CD1c-positive myeloid dendritic cell (primary cell): ENCODE measurements around the gene OR52E2.
"Not testable (repeated sequence)": the region's sequence is repeated elsewhere in the genome, so short reads cannot be mapped to it uniquely, and the experiment has no call there.

Experiments used
- DNase-seq: peaks from one replicate; pipeline ENCODE4 v3.0.0-alpha.2; 2016; ENCODE audit errors: extremely low spot score

The OR52E2 gene

DNA sequence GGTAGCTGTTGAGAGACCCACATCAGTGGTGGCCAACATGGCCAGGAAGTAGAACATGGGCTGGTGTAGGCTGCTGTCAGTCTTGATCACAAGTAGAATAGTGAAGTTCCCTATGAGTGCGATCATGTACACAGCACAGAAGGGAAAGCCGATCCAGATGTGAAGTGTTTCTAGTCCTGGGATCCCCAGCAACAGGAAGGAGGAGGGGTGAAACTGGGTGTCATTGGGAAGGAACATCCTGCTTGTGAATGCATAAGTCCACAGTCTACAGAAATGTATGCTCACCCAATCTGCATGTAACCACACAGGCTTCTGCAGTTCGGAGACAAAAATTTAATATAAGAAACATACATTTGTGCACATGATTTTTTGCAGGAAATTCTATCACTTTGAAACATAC is at the start of gene OR52E2:
OR52E2 (minus strand) TSS at position 237 of the 400 bp plus-strand sequence; CDS start at position 237, 0 bp downstream.
- DNase-seq, result no peak

DNA sequence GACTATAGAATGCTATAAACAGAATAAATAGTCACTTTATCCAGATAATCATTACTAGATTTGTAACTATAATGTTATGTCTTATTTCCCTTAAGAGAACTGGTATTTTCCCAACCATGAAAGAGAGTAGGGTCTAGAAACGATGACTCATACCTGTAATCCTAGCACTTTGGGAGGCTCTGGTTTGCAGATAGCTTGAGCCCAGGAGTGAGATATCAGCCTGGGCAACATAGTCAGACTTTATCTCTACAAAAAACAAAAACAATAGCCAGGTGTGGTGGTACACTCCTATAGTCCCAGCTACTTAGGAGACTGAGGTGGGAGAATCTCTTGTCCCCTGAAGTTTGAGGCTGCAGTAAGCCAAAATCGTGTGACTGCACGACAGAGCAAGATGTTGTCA is 47.9 kb upstream of the OR52E2 start:
- DNase-seq, result no peak

DNA sequence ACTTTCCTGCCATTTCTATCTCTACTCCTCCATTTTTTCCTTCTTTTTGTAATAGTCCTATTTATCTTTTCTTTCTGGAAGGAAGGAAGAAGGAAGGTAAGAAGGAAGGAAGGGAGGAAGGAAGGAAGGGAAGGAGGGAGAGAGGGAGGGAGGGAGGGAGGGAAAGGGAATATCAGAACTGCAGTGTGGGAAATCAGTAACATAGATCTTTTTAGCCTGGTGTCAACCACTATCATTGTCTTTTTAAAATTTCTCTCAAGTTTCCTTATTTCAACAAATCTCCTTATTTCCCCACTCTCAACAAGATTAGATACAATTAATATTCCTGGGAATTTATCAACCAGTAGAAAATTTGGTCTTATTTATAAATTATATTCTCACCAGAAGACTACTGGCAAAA is 43.6 kb upstream of the OR52E2 start:
- no peak for DNase-seq

DNA sequence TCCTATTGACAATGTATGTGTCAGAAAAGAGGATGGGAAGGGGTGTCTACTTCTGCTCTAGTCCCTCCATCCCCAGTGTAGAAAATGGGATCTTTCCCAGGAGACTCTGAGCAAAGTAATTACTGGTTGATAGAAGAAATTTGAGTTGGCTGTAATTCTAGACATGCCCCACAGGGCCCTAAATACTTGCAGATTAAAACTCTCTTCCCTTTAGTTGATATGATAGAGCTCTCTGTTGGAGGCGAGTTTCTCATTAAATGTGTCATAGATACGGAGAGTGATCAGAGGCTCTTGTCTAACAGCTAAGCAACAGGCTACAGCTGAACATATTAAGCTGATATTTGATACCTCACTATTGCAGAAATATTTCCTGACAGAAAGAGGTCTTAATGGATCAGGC is 42.8 kb upstream of the OR52E2 start:
- no peak for DNase-seq

DNA sequence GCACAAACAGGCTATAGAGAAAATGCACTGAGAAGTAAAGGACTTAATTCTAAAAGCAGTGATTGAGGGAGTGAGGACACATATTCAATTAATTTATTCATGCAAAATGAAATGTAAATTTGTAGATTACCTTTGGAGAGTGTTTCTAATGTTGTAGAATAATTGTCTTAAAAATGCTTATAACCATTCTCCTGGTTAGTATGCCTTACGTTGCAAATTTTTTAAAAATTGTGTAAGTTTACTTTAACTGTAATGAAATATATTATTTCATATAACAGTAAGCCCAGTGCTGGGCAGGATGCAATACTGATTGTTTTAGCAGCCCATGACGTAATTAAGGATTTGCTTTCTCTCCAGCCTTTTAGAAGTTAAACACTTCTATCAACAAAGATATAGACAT is 36.6 kb upstream of the OR52E2 start:
- DNase-seq, result no peak

DNA sequence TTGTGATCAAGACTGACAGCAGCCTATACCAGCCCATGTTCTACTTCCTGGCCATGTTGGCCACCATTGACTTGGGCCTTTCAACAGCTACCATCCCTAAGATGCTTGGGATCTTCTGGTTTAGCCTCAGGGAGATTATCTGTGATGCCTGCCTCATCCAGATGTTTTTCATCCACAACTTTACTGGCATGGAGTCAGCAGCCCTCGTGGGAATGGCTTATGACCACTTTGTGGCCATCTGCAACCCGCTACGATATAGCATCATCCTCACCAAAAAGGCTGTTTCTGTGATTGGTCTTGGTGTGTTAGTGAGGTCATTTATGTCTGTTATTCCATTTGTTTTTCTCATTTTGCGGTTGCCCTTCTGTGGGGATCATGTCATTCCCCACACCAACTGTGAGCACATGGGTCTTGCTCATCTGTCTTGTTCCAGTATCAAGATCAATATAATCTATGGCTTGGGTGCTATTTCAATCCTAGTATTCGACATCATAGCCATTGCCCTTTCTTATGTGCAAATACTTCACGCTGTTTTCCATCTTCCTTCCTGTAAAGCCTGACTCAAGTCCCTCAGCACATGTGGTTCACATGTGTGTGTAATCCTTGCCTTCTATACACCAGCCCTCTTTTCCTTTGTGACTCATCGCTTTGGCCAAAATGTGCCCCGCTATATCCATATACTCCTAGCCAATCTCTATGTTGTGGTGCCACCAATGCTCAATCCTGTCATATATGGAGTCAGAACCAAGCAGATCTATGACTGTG is 33.6 kb upstream of the OR52E2 start:
- no peak for DNase-seq

DNA sequence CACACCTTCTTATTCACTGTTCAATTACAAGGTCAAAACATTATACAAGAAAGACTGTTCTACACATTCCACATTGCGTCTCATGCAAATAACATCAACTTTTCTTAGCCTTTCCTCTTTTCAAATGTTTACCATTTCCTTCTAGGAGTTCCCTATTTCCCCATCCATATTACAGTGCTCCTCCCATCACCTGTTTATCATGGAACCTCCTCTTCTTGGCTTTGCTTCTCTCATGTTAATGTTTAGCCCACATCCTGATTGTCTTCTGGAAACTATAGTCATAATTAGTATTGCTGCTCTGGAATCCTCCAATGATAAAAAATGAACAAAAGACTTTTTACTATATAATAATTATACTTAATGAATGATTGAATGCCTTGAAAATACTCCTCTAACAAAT is 31.2 kb upstream of the OR52E2 start:
- no peak for DNase-seq

DNA sequence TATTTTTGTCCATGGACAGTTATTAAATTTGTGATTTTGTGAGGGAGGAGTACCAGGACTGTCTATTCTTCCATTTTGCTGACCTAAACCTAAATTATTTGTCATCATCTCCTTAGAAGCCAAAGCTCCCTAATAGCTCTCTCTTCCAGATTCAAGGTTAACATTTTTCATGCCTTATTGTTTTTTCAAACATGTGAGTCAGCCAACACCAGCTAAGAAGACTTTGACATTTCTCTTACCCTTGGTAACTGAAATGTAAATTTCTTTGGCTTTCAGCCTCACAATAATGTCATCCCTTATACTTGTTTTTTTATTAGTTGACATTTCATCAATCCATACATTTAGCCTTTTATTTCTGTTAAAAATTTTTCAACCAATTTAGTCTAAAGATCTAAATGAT is 29.1 kb upstream of the OR52E2 start:
- no peak for DNase-seq

DNA sequence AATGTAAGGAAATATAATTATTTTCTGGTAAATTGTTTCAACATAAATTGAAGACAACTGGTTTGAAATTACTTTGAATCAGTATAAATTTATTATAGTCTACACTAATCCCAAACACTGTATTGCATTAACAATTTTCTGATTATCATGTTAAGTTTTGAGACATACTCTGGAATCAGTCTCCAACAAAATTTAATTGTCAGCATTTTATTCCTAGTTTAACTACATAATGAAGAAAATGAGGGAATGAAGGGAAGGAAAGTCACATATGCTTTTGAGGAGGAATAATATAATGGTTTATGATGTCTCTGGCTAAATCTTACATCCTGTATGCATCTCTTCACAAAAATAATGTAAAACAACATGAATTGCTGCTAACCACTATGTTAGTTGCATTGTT is 24.2 kb upstream of the OR52E2 start:
- DNase-seq, result no peak

DNA sequence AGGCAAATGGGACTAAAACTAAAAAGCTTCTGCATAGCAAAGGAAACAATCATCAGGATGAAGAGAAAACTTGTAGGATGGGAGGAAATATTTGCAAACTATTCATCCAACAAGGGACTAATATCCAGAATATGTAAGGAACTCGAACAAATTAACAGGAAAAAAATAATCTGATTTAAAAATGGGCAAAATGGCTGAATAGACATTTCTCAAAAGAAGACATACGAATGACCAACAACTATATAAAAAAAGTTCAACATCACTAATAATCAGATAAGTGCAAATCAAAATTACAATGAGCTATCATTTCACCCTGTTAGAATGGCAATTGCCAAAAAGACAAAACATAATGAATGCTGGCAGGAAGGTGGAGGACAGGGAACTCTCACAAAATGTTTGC is 22.0 kb upstream of the OR52E2 start:
- DNase-seq, result no peak

DNA sequence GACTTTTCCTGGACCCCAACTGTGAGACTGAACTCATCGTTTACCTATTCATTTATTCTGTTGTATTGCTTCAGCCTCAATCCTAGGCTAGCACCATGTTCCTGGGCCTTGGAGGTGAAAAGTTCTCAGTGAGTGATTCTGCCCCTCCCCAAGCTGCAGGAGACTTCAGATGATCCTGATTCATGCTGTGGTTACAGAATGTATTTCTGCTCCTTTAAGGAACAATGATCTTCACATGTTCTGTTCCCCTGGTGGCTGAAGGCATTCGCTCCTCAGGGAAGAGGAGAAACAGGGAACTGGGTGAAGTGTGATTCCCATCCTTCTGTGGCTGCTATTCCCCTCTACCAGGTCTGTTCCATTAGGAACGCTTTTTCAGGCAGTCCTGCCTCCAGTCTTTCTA is 12.4 kb upstream of the OR52E2 start:
- DNase-seq, result no peak

DNA sequence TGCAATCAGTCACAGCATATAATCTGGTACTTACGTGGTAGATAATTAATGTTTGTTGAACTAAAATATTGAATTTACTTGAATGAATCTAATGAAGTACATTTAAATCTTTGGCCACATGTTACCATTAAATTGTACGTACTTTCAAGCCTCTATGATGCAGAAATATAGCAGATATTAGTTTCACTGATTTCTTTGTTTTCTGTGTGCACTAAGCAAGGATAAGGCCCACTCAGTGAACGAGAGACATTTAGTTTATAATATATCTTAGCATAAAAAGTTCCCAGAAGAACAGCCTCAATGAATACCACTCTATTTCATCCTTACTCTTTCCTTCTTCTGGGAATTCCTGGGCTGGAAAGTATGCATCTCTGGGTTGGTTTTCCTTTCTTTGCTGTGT is 9.8 kb upstream of the OR52E2 start, which contains the start of gene OR52E1:
OR52E1 (plus strand) TSS at position 301 of the 400 bp plus-strand sequence.
- no peak for DNase-seq

DNA sequence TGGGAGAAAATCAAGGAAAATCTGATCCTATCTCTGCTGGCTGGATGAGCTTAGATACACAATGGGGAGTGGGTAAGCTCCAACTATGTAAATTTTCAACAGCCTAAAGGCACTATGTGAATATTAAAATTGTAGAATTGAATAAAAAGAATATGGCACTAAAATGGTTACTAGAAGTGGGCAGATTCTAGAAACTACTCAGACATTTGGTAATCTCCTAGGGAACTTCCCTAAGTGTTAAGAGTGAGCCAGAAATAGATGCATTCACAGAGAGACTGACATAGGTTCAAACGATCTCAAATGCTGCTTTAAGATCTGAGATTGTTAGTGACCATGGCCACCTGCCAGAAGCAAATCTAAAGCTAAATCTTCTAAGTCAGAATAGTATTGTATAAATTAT is 5.6 kb upstream of the OR52E2 start:
- no peak for DNase-seq

DNA sequence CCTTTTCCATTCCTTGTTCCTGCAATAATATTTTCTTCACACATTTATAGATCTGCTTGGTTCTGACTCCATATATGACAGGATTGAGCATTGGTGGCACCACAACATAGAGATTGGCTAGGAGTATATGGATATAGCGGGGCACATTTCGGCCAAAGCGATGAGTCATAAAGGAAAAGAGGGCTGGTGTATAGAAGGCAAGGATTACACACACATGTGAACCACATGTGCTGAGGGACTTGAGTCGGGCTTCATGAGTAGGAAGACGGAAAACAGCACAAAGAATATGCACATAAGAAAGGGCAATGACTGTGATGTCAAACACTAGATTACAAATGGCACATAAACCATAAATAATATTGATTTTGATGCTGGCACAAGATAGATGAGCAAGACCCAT is 748 bp downstream of the OR52E2 start:
- not testable (repeated sequence) for DNase-seq

DNA sequence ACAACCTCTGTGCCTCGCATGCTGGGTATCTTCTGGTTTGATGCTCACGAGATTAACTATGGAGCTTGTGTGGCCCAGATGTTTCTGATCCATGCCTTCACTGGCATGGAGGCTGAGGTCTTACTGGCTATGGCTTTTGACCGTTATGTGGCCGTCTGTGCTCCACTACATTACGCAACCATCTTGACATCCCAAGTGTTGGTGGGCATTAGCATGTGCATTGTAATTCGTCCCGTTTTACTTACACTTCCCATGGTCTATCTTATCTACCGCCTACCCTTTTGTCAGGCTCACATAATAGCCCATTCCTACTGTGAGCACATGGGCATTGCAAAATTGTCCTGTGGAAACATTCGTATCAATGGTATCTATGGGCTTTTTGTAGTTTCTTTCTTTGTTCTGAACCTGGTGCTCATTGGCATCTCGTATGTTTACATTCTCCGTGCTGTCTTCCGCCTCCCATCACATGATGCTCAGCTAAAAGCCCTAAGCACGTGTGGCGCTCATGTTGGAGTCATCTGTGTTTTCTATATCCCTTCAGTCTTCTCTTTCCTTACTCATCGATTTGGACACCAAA is 12.6 kb downstream of the OR52E2 start:
- no peak for DNase-seq

DNA sequence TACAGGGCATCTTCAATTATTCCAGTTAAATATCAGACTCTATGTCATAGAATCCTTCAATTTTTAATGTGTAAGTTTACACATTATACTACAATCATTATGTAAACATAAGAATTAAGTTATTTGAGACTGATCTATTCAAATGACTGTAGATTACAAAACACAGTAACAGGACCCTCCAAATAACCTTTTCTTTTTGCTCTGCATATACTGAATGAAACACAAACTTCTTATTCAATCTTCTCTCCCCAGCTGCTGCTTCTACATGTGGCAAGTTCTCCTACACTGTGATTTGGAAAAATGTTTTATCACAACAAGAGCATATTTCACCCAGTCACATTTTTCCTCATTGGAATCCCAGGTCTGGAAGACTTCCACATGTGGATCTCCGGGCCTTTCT is 13.2 kb downstream of the OR52E2 start, which contains the start of gene OR52J3:
OR52J3 (plus strand) TSS at position 301 of the 400 bp plus-strand sequence; CDS start at position 301, 0 bp downstream.
- no peak for DNase-seq

DNA sequence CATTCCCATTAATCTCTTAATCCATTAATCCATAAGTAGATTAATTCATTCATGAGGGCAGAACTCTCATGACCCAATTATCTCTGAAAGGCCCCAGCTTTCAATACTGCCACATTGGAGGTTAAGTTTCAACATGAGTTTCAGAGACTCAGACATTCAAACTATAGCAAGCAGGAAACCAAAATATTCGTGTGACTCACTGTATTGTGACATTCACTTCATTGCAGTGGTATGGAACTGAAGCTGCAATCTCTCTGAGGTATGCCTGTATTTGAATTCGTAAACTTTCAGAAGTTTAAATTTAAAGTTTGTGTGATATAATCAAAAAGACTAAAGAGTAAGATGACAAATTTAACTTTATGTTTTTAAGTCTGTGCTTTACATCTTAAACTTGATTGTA is 16.0 kb downstream of the OR52E2 start:
- no peak for DNase-seq

DNA sequence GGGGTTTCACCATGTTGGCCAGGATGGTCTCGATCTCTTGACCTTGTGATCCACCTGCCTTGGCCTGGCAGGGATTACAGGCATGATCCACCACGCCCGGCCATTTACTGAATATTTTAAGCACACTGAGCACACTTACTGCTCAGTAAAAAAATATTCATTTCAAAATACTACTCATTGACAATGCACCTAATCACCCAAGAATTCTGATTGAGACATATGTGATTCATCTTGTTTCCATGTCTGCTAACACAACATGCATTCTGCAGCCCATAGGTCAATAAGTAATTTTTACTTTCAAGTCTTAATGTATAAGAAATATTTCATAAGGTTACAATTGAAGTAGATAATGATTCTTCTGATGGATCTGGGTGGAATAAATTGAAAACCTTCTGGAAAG is 17.3 kb downstream of the OR52E2 start:
- DNase-seq, result no peak

DNA sequence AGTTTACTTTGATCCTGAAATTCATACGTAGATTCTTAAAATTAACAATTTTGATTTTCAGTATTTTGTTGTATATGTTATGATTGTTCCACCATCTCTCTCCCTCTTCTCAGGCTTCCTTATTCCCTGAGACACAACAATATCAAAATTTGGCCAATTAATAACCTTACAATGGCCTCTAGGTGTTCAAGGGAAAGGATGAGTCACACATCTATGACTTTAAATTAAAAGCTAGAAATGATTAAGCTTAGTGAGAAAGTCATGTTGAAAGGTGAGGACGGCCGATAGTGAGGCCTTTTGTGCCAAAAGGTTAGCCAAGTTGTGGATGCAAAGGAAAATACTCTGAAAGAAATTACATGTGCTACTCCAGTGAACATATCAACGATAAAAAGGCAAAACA is 18.6 kb downstream of the OR52E2 start:
- no peak for DNase-seq

DNA sequence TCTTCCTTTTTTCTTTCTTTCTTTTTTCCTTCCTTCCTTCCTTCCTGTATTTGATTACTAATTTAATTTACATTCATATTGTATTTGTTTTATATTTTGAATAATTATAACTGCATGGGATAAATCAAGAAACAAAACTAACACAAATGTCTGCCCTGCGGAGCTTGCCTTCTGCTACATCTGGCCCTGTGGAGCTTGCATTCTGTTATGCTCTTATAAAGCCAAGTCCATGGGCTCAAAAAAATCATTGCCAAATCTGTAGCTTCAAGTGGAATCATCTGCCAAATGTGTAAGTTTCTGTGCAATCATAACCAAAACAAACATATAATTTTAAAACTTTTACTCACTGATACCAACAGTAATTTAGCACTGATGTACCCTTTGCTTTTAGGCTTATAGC is 21.1 kb downstream of the OR52E2 start:
- DNase-seq, result no peak

DNA sequence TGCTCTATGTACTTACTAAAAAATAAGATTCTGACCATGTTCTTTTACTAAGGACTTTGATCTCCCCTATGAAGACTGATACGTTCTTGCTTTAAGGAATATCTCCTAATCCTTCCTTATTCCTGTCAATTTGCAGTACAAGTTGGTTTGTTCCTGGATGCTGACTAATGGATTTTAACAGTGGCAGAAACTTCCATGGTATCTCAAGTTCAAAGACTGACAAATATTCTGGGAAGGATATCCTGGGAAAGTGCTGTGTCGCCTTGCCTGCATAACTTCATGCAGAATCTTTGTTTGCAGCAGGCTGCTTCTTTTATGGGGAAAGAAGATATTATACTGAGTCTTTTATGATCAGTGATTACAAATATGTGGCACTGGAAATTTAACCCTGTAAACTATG is 21.5 kb downstream of the OR52E2 start:
- DNase-seq, result no peak

DNA sequence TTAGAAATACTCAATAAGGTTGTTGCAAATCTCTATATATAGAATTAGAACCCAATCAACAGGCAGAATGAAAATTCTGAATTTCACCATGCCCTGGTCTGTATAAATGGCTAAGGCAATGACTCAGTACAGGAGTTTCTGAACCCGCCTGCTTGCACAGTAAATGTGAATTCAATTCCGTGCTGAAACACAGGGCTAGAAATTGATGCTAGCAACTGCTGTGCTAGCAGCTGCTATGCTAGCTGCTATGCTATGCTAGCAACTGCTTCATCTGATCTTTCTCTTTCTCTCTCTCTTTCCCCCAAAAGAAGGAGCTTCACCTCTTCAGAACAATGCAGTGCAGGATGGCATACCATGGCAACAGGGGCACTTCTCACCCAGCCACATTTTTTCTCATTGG is 22.8 kb downstream of the OR52E2 start:
- no peak for DNase-seq

DNA sequence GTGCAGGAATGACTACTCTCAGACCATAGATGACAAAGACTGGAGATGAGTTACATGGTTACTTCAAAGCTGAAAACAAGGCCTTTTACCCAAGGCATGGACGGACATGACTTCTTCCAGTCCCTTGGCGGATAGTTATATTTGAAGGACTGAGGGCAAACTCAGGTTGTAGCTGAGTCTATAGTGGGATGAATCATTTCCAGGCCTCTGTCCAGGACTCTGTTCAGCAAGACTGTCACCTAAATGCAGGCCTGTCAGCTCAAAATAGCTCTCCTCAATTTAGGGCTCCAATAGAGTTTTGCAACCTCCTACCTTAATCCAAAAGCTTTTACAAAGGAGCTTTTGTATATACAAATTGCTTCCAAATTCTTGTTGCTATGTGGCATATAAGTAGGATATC is 37.4 kb downstream of the OR52E2 start:
- no peak for DNase-seq

DNA sequence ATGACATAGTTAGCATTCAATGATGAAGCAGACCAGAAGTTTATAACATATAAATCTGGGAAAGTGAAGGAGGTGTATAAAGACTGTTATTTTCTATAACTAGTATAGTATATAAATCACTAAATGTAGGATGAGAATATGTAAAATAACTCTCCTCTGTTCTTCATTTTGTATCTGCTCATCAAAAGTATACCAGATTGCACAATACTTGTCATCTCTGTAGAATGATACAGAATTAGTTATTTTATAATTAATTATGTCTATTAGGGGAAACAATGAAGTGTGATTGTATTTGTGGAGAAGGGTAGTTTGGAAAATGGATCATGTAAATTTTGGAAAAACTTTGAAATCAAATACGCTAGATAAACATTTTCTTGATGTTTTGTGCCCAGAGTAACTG is 46.4 kb downstream of the OR52E2 start:
- DNase-seq, result no peak
